Right atrium auricular region (tissue), 2 donors: ENCODE measurements around the gene MYBL2. TPM values are rescaled to one million over a fixed set of nuclear protein-coding genes. Genes with fewer than 3 reads are reported as not detected.

Experiments used
- DNase-seq: peaks from one replicate; pipeline ENCODE4 v3.0.0-alpha.2; 2019; ENCODE audit warnings: low spot score
- H3K27ac ChIP-seq, 2 donors: fragments of 200-600 bp; sonication (generic); 1 replicate in 1 of 2; 2 replicates in 1 of 2; pipeline ENCODE4 v1.5.1; 2016 to 2019
- H3K27me3 ChIP-seq, 2 donors: fragments of 200-600 bp; sonication (generic); one replicate each; pipeline versions ENCODE4 v1.5.1 to v1.6.0; 2017 to 2019
- H3K36me3 ChIP-seq: fragments of 200-600 bp; sonication (generic); one replicate; pipeline ENCODE4 v1.5.1; 2016
- H3K4me1 ChIP-seq, 2 donors: fragments of 200-600 bp; sonication (generic); one replicate each; pipeline versions ENCODE4 v1.5.1 to v1.6.0; 2017 to 2019
- H3K4me3 ChIP-seq, 2 donors: fragments of 200-600 bp; sonication (generic); 1 replicate in 1 of 2; 2 replicates in 1 of 2; pipeline ENCODE4 v1.5.1; 2017 to 2019; ENCODE audit warnings: mild to moderate bottlenecking in 1 of 2, moderate library complexity in 1 of 2
- H3K9me3 ChIP-seq, 2 donors: fragments of 200-600 bp; sonication (generic); one replicate each; pipeline ENCODE4 v1.5.1; 2019
- CTCF ChIP-seq, 2 donors: fragments of 200-600 bp; sonication (generic); IDR thresholded peaks; one replicate each; pipeline ENCODE4 v1.5.1; 2019; ENCODE audit warnings: antibody characterized with exemption in 2 of 2
- total RNA-seq, 2 donors: library from RNA; depleted of rRNA; stranded (reverse); fragments of >200 nt; gene quantifications; one replicate each; pipeline ENCODE4 v1.1.0, GENCODE V29; 2016

MYBL2 gene
- total RNA-seq, 2 donors from 2014 or later: not detected

DNA sequence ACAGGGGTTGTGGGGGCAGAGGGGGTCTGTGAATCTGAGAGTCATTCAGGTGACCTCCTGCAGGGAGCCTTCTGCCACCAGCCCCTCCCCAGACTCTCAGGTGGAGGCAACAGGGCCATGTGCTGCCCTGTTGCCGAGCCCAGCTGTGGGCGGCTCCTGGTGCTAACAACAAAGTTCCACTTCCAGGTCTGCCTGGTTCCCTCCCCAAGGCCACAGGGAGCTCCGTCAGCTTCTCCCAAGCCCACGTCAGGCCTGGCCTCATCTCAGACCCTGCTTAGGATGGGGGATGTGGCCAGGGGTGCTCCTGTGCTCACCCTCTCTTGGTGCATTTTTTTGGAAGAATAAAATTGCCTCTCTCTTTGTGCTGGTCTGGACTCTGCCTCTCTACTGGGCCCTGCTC is 49.2 kb downstream of the MYBL2 start:
- no peak for DNase-seq

GRCh38 chr20:43716757-43717615 is 50.1 kb downstream of the MYBL2 start:
- no peaks in the 10 kb centered on the region for H3K36me3 ChIP-seq
- no peak for DNase-seq
- TF ChIP-seq CTCF (IDR thresholded peaks at IDR 0.05): no peak

More for the DNA sequence above, 49.2 kb downstream of the MYBL2 start:
- no peaks in the 10 kb centered on the region for H3K27me3 ChIP-seq
- H3K9me3 ChIP-seq: no peaks in the 10 kb centered on the region
- H3K27ac ChIP-seq: no peak overlapping the region
- TF ChIP-seq CTCF (IDR thresholded peaks at IDR 0.05): no peak
- no peaks in the 10 kb centered on the region for H3K4me1 ChIP-seq
- no peaks in the 10 kb centered on the region for H3K36me3 ChIP-seq
- H3K4me3 ChIP-seq: no peak overlapping the region

DNA sequence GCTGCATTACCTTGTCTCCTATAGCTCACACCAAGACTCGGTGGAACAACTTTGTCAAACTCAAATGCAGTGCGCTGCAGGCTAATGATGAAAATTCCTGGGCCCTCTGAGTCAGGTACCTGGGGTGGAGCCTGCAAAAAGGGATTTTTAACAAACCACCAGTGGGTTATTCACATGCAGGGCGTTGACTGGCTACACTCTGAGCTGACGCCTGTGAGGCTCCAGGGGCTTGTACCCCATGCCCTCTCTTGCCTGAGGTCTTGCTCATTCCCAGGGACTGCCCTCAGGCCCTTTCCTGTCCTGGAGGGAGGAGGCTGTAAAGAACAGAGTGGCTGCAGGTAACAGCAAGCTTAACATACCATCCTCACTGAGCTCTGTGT is 50.7 kb downstream of the MYBL2 start:
- no peak for TF ChIP-seq CTCF (IDR thresholded peaks at IDR 0.05)
- Histone ChIP-seq H3K9me3 (no peaks in the 10 kb centered on the region), H3K36me3 (no peaks in the 10 kb centered on the region), H3K27me3 (no peaks in the 10 kb centered on the region), H3K4me1 (no peaks in the 10 kb centered on the region), H3K4me3 (no peak overlapping the region), H3K27ac (no peak overlapping the region)
- no peak for DNase-seq

More at GRCh38 chr20:43716757-43717615, 50.1 kb downstream of the MYBL2 start:
- H3K27ac ChIP-seq: no peak overlapping the region
- H3K9me3 ChIP-seq: no peaks in the 10 kb centered on the region
- no peak overlapping the region for H3K4me3 ChIP-seq
- no peaks in the 10 kb centered on the region for H3K4me1 ChIP-seq
- H3K27me3 ChIP-seq: no peaks in the 10 kb centered on the region

GRCh38 chr20:43720007-43720406 is 53.1 kb downstream of the MYBL2 start:
- no peak overlapping the region for H3K27ac ChIP-seq
- no peaks in the 10 kb centered on the region for H3K4me1 ChIP-seq
- no peaks in the 10 kb centered on the region for H3K36me3 ChIP-seq
- DNase-seq: no peak
- TF ChIP-seq CTCF (IDR thresholded peaks at IDR 0.05): no peak
- H3K9me3 ChIP-seq: no peaks in the 10 kb centered on the region
- no peaks in the 10 kb centered on the region for H3K27me3 ChIP-seq
- no peak overlapping the region for H3K4me3 ChIP-seq

GRCh38 chr20:43721097-43721428 is 54.1 kb downstream of the MYBL2 start:
- Histone ChIP-seq H3K4me1 (no peaks in the 10 kb centered on the region), H3K4me3 (no peak overlapping the region), H3K9me3 (no peaks in the 10 kb centered on the region), H3K27ac (no peak overlapping the region), H3K27me3 (no peaks in the 10 kb centered on the region), H3K36me3 (no peaks in the 10 kb centered on the region)
- TF ChIP-seq CTCF (IDR thresholded peaks at IDR 0.05): no peak
- DNase-seq: no peak
